ENCODE measurements around the gene SUN2. TPM values are rescaled to one million over a fixed set of nuclear protein-coding genes. Genes with fewer than 3 reads are reported as not detected.
A peak's percentile ranks its signal among the peaks of the same experiment; 100 is the strongest.

Gene SUN2
- total and polyA plus RNA-seq, 2 of the 13 experiments (the other 11 are each of a cell fraction or from before 2014, with no cell fraction given): 45.6 to 56.6 TPM

DNA sequence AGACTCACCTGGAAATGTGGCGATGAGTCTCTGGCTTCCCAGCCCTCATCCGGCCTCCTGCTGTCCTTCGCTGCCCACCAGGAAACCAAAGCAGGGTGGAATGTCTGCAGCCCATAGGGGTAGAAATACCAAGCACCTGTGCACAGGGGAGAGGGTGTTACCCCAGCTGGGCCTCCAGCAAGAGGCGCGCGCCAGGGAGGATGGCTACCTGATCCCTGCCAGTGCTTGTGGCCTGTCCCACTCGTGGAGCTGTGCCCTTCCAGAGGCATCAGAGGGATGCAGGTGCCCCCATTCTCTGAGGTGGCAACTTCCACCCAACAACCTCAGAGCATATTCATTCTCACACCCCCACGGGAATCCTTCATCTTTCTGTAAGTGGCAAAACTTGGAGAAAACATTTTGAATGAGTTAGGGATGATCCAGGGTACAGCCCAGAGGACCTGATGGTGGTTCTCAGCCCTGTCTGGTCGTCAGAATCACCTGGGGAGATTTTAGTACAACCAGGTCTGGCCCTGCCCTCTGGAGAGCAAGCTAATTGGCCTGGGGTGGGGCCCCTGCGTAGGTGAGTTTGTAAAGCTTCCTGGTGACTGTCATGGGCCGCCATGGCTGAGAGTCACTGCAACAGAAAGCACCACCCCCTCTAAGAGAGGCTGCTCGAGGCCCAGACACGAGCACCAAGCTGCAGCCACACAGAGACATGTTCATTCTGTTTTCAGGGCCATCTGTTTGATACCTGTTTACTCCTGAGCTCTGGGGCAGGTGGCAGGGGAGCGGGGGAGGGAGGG lies 9.9 kb downstream of the SUN2 start:
- POLR2A ChIA-PET: interaction anchor here (1.0 to 3.7 kb wide), 3 partner anchors 9 to 38 kb away, joined by 3 to 22 read pairs (median 4); no protein-coding TSS in a partner anchor

GRCh38 chr22:38744981-38745380 lies 10.8 kb downstream of the SUN2 start:
- H3K79me2 ChIP-seq (ENCODE audit: insufficient read depth, low read length): no peaks in the 10 kb centered on the region
- H3K9me3 ChIP-seq (ENCODE audit: low read length): no peaks in the 10 kb centered on the region
- ChIA-PET CTCF (ENCODE audit: low intra/inter-chr PET ratio, low total read pairs) (no interaction called here), POLR2A (interaction anchor here (0.9 to 3.7 kb wide), 2 partner anchors 12 to 39 kb away, joined by 4 to 22 read pairs; partner anchors contain the start of gene GTPBP1)
- H3K36me3 ChIP-seq (replicated peaks in 1 of 2; ENCODE audit: control insufficient read depth in 1 of 2, insufficient read depth in 2 of 2, low read length in 2 of 2): peaks cover 36 to 69% of the 10 kb centered on the region in 2 experiments
- FAIRE-seq: no peak
- H3K9ac ChIP-seq (ENCODE audit: insufficient read depth, low read depth, low read length): 0 out of 2 replicates have a peak overlapping the region, but pooled peaks have one; percentile 24
- intact Hi-C loops (cut with micrococcal nuclease; ENCODE audit: unreplicated experiment) (no loop called here), in situ Hi-C loops (cut with HindIII; ENCODE audit: extremely low pct_ligation_motif_present, low pct_unique_long_range_greater_than_20kb) (no loop called here)
- H3K4me2 ChIP-seq (ENCODE audit: low read depth, low read length): no peak overlapping the region
- no TSS peak for BruUV-seq (replicated peaks)
- H2AFZ ChIP-seq (ENCODE audit: low read length): no peak overlapping the region
- peak overlapping the region; percentile 56 for H3K27ac ChIP-seq (ENCODE audit: extremely low read length, insufficient read depth, low read length)
- DNase-seq (ENCODE audit: low spot score): no peak
- H4K20me1 ChIP-seq (ENCODE audit: insufficient read depth, low read length): no peaks in the 10 kb centered on the region
- peak; percentile 11; the same call in 2 of the 3 replicates for ATAC-seq
- no peaks in the 10 kb centered on the region for H3K27me3 ChIP-seq (ENCODE audit: control insufficient read depth in 1 of 2, insufficient read depth in 2 of 2, low read length in 2 of 2)
- H3K4me3 ChIP-seq (replicated peaks in 1 of 3; ENCODE audit: insufficient read depth in 1 of 3, low read depth in 2 of 3, low read length in 3 of 3): no peak overlapping the region
- H3K4me1 ChIP-seq (ENCODE audit: insufficient read depth, low read length): peaks cover 47% of the 10 kb centered on the region
- 94% methylated on average over 3 of the region's 6 CpGs for whole genome bisulfite sequencing (ENCODE audit: low lambda C conversion rate)
- TF ChIP-seq ZNF816 (CRISPR knock-in tag; IDR thresholded peaks at IDR 0.05; ENCODE audit: borderline replicate concordance): no peak
- TF ChIP-seq RARA (CRISPR knock-in tag; IDR thresholded peaks at IDR 0.05): peak; percentile 75
- 0 out of 2 replicates have a peak, but pooled peaks have one; percentile 49 for TF ChIP-seq MXD1 (CRISPR knock-in tag; IDR thresholded peaks at IDR 0.05)
- TF ChIP-seq RNF2 (conservative IDR thresholded peaks at IDR 0.05; ENCODE audit: low read depth): 0 out of 2 replicates have a peak, but pooled peaks have one; percentile 35
- 0 out of 2 replicates have a peak, but pooled peaks have one; percentile 38 for TF ChIP-seq PITX1 (CRISPR knock-in tag; IDR thresholded peaks at IDR 0.05)
- TF ChIP-seq NONO (IDR thresholded peaks at IDR 0.05): no peak
- TF ChIP-seq NONO (CRISPR knock-in tag; conservative IDR thresholded peaks at IDR 0.05): 0 out of 2 replicates have a peak, but pooled peaks have one; percentile 30
- TF ChIP-seq ZNF784 (CRISPR knock-in tag; IDR thresholded peaks at IDR 0.05; ENCODE audit: borderline replicate concordance): peak; percentile 38; the same call in 1 of the 2 replicates
- peak; percentile 52; the same call in 1 of the 2 replicates for TF ChIP-seq ZNF431 (CRISPR knock-in tag; IDR thresholded peaks at IDR 0.05; ENCODE audit: borderline replicate concordance, low read depth)
- TF ChIP-seq SOX6 (IDR thresholded peaks at IDR 0.05): no peak
- TF ChIP-seq SOX6 (CRISPR knock-in tag; IDR thresholded peaks at IDR 0.05): peak; percentile 20; the same call in 1 of the 2 replicates
- 0 out of 2 replicates have a peak, but pooled peaks have one; percentile 27 for TF ChIP-seq MTA1 (CRISPR knock-in tag; IDR thresholded peaks at IDR 0.05; ENCODE audit: borderline replicate concordance)
- TF ChIP-seq ZNF788 (CRISPR knock-in tag; IDR thresholded peaks at IDR 0.05; ENCODE audit: borderline replicate concordance): no peak
- TF ChIP-seq ZFP36L2 (CRISPR knock-in tag; IDR thresholded peaks at IDR 0.05): no peak
- no peak for TF ChIP-seq SRSF1 (optimal IDR thresholded peaks at IDR 0.05; ENCODE audit: low read depth, low read length)

More for the DNA sequence above, 9.9 kb downstream of the SUN2 start:
- Histone ChIP-seq H4K20me1 (ENCODE audit: insufficient read depth, low read length) (no peaks in the 10 kb centered on the region), H3K4me3 (replicated peaks in 1 of 3; ENCODE audit: insufficient read depth in 1 of 3, low read depth in 2 of 3, low read length in 3 of 3) (no peak overlapping the region), H3K9ac (ENCODE audit: insufficient read depth, low read depth, low read length) (no peak overlapping the region), H3K9me3 (ENCODE audit: low read length) (no peaks in the 10 kb centered on the region), H3K79me2 (ENCODE audit: insufficient read depth, low read length) (no peaks in the 10 kb centered on the region), H3K27ac (ENCODE audit: extremely low read length, insufficient read depth, low read length) (peak overlapping the region; percentile 56), H3K4me1 (ENCODE audit: insufficient read depth, low read length) (peaks cover 47% of the 10 kb centered on the region), H3K4me2 (ENCODE audit: low read depth, low read length) (no peak overlapping the region), H2AFZ (ENCODE audit: low read length) (no peak overlapping the region), H3K27me3 (ENCODE audit: control insufficient read depth in 1 of 2, insufficient read depth in 2 of 2, low read length in 2 of 2) (no peaks in the 10 kb centered on the region), H3K36me3 (replicated peaks in 1 of 2; ENCODE audit: control insufficient read depth in 1 of 2, insufficient read depth in 2 of 2, low read length in 2 of 2) (peaks cover 37 to 69% of the 10 kb centered on the region in 2 experiments)
- FAIRE-seq (no peak), DNase-seq (ENCODE audit: low spot score) (no peak), ATAC-seq (no peak)
- 92% methylated on average over 6 of the region's 14 CpGs for WGBS (ENCODE audit: low lambda C conversion rate)
- no TSS peak for BruUV-seq (replicated peaks)
- TF ChIP-seq MEIS1 (CRISPR knock-in tag; IDR thresholded peaks at IDR 0.05; ENCODE audit: borderline replicate concordance) (0 out of 2 replicates have a peak, but pooled peaks have one; percentile 23), RFX1 (IDR thresholded peaks at IDR 0.05) (no peak)
- in situ Hi-C loops (cut with HindIII; ENCODE audit: extremely low pct_ligation_motif_present, low pct_unique_long_range_greater_than_20kb) (no loop called here), intact Hi-C loops (cut with micrococcal nuclease; ENCODE audit: unreplicated experiment) (no loop called here)
- CTCF ChIA-PET (ENCODE audit: low intra/inter-chr PET ratio, low total read pairs): no interaction called here

Measured in HepG2 (cell line).